NCI-H2107 (cell line): ENCODE measurements around the gene ADAMTS10.
A peak's percentile ranks its signal among the peaks of the same experiment; 100 is the strongest.
"Not testable (repeated sequence)": the region's sequence is repeated elsewhere in the genome, so short reads cannot be mapped to it uniquely, and the experiment has no call there.

Experiments used
- DNase-seq: peaks from one replicate; lab custom pipeline; 2025; lab: John Stamatoyannopoulos, UW

The ADAMTS10 gene

DNA sequence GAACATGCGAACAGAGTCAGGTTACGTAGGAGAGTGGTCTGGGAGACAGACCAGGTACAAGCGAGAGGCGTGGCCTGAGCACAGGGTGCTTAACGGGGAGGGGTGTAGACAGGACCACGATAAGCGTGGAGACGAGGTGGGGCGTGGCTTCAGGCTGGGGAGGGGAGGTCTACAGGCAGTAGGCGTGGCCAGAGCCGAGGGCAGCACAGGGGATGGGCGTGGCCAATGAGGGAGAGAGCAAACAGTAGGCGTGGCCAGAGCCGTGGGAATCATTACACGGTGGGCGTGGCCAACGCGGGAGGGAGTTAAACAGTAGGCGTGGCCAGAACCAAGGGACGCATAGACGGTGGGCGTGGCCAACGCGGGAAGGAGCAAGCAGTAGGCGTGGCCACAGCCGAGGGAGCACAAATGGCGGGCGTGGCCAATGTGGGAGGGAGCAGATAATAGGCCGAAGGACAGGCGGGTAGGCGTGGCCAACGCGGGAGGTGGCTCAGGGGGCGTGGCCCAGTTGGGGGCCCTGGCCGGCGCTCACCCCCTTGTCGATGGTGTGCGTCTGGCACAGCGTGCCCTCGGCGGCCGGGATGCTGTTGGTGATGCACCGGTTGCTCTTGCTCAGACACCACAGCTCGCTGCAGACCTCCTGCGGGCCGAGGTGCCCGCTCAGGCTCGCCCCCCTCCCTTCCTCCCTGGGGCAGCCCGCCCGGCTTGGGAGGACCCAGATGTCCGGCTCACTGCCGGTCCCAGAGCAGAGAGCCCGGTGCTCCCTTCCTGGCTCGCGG is 18.1 kb downstream of the ADAMTS10 start:
- no peak for DNase-seq

DNA sequence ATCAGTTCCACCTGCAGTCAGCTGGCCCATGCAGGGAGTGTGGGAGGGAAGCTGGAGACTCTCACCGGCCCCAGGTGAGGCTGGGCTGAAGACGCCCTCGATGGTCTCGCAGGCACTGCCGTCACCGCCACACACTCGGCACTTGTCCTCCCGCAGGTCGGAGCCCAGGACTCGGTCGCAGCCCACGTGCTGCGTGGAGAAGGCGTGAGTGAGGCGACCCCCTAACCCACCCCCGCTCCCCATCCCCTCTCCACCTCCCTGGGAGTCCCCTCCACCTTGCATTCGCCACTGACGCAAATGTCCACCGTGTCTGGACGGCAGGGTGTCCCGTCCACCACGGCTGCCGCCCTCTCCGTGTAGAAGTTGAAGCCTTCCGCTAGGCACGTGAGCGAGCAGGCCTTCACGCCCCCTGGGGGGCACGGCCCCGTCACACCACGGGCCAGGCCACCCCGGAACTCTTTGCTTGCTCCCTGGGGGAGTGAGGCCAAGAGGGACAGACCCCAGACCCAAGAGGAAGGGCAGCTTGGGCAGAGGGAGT is 21.3 kb downstream of the ADAMTS10 start:
- no peak for DNase-seq

DNA sequence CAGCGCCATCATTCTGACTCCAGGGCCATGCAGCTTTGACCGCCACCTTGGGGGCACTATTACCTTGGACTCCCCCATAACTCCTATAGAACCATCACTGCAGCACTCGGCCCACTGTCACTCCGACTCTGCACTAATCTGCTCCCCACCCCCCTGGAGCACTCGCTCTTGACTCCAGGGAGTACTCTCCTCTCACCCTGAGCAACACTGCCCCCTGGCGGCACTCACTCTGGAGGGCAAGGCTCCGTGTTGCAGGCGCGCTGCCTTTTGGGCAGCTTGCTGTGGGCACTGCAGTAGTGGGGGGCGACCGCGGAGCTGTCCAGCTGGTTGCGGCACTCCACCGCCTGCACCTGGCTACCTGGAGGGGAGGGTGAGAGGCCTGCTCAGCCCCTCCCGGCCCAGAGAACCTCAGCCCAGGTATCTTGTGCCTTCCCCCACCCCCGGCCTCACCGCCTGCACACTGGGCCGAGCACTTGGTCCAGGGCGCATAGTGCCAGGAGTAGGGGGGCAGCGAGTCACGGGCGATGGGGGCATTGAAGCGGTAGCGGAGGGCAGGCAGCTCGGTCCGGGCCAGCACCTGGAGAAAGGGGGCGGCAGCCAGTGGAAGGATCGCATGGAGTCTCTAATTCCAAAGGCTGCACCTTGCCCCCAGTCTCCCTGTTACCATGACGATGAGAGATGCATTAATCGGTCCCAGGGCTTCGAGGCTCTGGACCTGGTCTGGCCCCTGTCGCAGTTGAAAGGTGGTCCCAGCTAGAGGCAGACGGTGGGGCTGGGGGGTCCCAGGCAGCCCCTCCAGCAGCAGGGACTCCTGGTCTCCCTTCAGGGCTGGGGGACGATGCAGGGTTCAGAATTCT is 24.4 kb downstream of the ADAMTS10 start:
- DNase-seq: peak; percentile 1

DNA sequence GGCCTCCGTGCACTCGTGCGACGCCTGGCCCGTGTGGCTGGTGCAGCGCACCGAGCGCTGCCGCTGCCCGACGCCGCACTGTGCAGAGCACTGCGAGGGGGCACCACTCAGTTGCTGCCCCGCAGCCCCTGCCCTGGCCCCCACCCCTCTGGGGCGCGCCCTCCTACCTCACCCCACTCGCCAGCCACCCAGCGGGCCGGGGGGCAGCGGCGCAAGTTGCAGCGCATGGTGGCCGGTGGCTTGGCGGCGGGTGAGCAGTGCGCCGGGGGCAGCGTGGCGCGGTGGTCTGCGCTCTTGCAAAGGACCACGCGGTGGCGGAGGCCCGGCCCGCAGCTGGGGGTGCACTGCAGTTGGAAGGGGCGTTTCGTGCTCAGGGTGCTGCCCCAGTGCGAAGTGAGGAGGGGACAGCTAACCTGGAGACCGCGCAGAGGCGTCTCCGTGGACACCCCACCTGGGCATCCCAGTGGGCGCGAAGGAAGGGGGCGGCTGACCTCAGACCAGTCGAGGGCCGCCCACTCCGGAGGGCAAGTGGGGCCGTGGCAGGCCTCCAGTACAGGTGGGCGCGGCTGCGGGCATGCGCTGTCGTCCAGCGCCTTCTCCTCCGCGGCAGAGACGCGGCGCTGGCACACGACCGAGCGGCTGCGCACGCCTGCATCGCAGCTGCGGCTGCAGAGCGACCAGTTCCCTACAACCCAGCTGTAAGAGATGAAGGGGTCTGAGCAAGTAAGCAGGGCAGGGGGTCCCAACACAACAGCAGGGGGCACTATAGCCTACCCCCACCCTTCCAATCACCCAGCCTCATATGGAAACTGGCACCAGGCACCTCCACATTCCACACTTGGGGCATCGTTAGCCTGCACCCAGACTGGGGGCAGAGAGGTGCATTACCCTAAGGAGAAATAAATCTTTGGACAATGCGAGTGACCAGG is 25.3 kb downstream of the ADAMTS10 start:
- no peak for DNase-seq

DNA sequence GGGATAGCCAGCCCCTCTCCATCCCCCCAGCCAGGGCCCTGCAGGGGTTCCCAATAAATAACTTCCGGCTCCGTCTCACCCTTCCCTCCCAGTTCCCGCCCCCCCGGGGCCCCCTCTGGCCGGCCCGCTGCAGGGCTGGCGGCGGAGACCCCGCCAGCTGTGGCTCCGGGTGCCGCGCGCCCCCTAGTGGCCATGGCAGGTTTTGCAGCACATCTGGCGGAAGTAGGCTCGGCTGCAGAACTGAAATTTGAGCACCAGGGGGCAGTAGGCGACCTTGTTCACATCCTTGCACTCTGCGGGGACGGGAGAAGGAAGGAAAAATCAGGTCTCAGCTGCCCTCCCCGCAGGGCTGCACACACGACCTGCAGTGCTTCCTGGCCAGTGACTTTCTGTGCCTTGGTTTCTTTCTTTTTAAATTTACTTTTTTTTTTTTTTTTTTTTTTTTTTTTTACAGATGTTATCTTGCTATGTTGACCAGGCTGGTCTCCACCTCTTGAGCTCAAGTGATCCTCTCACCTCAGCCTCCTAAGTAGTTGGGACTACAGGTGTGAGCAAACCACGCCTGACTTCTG is 29.7 kb downstream of the ADAMTS10 start:
- peak; percentile 53 for DNase-seq

DNA sequence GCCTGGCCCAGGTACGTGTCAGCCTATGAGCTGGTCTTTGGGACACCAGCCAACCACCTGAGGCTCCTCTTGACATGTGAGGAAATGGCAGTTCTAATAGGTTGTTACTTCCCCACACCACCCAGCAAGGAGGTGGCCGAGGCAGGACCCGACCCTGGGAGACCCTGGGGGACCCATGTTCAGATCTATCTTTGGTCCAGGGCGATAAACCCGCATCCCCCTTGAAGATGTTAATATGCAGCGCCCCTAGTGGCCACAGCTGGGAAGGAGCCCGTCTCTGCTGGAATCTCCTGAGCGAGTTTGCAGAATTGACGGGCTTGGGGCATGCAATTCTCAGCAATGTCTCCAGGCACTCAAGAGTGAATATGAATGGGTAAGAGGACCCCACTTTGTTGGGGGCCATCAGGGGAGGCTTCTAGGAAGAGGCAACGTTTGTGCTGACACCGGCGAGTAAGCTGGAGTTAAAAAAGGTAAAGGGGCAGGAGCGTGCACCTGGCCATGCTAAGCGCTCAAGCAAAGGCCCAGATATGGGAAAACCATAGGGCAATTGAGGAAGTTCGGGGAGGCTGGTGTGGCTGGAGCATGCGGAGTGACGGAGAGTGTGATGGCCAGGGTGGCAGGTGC is 31.8 kb downstream of the ADAMTS10 start:
- peak; percentile 47 for DNase-seq

DNA sequence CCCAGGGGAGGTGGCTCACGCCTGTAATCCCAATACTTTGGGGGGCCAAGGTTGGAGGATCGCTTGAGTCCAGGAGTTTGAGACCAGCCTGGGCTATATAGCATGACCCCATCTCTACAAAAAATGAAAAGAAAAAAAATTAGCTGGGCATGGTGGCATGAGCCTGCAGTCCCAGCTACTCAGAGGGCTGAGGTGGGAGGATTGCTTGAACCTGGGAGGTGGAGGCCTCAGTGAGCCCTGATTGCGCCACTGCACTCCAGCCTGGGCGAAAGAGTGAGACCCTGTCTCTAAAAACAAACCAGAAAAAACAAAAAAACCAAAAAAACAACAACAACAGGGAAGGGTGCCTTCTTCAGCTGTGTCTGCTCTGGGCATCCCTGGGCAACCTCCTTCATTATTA is 32.8 kb downstream of the ADAMTS10 start:
- no peak for DNase-seq

DNA sequence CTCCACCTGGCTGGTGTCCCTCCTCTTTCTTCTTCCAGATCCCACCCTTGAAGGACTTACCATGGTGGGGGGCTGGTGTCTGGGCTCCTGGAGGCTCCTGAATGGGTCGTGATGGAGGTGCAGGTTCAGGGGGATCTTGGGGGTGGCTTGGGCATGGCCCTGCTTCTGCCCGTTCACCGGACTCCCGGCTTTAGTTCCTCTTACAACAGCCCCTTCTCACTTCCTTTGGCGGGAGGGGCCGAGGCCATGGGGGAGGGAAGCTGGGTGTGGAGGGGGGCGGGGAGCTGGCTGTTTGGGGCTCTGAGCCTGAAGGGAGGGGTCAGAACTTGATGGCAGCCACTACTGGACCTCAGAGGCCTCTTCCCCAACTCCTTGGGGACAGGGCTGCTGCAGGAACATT is 33.3 kb downstream of the ADAMTS10 start, which contains the start of gene MYO1F:
Gene MYO1F, minus strand, starts transcription at position 196 of the 400 bp plus-strand sequence. Its CDS starts 133 bp downstream, at position 63.
- DNase-seq: no peak

DNA sequence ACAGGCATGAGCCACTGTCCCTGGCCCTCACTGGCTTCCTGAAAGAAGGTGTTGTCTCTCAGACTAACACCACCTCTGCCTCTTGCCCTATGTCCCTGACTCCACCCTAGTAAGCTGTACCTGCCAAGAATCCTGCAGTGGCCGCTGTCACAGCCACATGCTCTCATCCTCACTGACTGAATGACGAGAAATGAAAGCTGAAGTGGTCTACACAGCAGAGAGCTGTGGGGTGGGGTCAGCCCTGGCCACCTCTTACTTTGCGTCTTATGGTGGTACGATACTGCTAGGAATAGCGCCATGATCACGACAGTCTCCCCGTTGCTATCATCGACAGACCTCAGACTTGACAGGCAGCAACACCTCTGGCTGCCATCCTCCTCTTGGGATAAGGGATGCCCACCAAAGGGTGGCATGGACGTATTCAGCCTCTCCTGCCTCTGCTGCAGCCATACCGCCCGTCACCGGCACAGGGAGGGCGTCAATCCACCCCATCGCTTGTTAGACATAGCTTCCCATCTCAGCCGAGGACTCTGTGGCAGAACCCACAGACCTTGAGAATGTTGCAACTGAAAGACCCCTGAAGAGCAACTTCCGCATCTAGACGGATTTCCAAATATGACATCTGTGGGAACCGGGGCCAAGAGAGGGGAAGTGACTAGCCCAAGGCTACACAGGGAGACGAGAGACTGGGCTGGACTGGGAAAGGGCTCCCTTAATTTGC is 34.1 kb downstream of the ADAMTS10 start:
- DNase-seq: no peak

DNA sequence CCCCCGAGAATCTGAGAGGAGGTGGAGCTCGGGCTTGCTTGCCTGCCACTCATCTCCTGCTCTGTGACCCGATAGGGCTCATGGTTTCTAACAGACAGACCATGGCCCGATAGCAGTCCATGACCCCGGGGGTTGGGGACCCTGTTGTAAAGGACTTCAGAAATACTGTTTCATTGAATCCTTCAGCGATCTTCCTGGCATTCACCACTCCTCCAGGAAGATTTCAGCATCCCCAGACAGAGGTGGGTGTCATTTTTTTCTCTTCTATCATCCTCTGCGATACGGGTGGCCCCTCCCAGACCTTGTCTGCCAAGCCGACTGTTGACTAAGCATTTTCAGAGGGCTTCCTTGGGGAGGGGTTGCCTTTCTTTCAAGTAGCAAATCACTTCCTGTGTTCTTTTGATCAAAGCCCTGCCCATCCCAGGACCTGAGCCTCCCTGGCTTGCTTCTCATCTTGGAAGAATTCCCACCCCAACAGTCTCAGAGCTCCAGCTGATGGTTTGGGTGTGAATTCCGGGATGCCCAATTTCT is 35.0 kb downstream of the ADAMTS10 start:
- no peak for DNase-seq

DNA sequence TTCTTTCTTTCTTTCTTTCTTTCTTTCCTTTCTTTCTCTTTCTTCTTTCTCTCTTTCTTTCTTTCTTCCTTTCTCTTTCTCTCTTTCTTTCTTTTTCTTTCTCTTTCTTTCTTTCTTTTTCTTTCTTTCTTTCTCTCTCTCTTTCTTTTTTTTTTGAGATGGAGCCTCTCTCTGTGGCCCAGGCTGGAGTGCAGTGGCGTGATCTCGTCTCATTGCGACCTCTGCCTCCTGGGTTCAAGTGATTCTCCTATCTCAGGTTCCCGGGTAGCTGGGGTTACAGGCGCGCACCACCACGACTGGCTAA is 35.9 kb downstream of the ADAMTS10 start:
- DNase-seq: not testable (repeated sequence)

DNA sequence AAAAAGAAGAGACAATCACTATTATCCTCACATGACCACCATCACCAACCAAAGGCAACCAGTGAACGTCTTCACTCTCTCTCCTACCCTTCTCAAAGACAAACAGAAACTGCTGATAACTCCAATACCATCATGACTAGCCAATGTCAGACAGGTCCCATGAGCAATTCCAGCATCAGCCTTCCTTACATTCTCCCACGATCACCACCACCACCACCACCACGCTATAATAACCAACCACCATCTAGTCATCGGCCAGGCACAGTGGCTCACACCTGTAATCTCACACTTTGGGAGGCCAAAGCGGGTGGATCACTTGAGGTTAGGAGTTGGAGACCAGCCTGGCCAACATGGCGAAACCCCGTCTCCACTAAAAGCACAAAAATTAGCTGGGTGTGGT is 37.2 kb downstream of the ADAMTS10 start:
- DNase-seq: no peak

DNA sequence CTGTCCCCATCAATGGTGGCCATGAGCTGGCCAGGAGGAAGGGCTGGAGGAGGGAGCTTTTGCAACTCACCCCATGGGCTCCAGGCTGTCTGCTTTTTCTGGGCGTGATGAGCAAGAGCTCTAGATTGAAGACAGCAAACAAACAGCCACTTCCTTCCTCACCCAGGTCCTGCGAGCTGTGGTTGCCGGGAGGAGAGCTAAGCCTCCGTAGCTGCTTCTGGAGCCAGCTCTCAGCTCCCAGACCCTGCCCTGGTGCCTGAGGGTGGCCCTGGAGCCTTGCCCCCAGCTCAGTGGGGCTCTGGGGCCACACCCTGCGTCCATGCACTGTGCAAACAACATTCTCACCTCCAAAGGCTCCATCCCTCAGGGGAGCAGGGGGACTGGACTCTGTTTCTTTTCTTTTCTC is 39.5 kb downstream of the ADAMTS10 start:
- DNase-seq: no peak

DNA sequence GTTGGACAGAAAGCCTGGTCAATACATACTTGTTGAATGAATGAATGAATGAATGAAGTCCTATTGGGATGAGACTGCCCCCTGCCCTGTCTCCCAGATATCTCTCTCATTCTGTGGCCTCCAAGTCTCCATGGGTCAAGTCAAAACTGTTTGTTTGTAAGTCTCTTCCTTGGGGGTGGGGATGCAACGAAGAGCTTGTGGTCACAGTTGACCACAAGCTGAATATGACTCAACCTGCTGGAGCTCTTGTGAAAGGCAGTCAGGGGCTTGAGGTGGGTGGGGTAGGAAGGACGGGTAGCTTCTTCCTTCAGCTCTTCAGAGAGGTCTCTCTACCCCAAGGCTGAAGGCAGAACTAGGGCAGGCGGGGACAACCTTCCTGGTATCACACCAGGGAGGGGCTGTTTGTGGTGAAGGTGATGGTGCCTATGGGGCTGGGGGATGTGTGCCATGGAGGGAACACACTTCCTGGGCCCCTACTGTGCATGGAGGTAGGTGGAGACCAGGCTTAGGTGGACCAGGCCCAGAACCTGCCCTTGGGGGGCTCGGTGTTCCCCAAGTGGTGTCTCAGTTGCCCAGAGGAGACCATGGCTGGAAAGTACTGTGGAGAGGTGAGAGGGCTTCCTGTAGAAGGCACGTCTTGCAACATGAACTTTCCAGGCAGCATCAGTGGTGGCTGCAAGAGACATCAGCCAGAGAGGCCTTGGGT is 41.3 kb downstream of the ADAMTS10 start:
- no peak for DNase-seq

DNA sequence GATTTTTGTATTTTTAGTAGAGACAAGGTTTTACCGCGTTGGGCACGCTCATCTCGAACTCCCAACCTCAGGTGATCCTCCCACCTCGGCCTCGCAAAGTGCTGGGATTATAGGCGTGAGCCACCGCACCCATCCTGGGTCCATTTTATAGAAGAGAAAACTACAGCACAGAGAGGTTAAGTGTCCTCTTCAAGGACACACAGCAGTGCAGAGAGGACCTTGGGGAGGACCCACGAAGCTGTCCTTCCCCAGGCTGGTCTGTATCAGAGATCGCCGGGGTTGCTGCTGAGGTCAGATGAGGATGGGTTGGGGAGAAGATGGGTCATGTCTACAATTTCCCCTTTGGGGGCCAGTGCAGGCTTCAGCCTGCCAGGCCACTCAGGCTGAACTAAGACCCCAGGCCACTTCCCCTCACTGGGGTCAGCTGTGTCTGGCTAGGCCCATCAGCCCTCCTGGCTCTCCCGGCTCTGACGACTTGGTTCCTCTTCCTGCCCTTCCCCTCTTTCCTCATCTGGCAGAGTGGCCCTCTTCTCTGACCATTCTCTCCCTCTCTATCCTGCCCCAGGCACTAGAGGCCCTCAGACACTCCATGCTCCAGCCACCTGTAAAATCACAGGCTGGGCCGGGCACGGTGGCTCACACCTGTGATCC is 42.9 kb downstream of the ADAMTS10 start:
- DNase-seq: no peak

DNA sequence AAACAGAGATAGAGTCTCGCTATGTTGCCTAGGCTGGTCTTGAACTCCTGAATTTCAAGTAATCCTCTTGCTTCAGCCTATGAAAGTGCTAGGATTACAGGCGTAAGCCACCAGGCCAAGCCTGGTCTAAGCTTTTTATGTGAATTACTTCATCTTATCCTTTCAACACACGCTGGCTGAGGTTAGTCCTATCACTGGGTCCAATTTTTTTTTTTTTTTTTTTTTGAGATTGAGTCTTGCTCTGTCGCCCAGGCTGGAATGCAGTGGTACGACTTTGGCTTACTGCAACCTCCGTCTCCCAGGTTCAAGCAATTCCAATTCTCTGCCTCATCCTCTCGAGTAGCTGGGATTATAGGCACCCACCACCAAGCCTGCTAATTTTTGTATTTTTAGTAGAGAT is 43.7 kb downstream of the ADAMTS10 start:
- DNase-seq: no peak

DNA sequence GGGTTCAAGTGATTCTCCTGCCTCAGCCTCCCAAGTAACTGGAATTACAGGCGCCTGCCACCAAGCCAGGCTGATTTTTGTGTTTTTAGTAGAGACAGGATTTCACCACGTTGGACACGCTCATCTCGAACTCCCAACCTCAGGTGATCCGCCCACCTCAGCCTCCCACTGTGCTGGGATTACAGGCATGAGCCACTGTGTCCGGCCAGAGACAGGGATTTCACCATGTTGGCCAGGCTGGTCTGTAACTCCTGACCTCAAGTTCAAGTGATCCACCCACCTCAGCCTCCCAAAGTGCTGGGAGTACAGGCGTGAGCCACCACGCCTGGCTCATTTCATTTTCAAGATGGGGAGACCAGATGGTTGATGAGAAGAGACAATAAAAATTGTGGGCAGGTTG is 45.6 kb downstream of the ADAMTS10 start:
- DNase-seq: not testable (repeated sequence)

DNA sequence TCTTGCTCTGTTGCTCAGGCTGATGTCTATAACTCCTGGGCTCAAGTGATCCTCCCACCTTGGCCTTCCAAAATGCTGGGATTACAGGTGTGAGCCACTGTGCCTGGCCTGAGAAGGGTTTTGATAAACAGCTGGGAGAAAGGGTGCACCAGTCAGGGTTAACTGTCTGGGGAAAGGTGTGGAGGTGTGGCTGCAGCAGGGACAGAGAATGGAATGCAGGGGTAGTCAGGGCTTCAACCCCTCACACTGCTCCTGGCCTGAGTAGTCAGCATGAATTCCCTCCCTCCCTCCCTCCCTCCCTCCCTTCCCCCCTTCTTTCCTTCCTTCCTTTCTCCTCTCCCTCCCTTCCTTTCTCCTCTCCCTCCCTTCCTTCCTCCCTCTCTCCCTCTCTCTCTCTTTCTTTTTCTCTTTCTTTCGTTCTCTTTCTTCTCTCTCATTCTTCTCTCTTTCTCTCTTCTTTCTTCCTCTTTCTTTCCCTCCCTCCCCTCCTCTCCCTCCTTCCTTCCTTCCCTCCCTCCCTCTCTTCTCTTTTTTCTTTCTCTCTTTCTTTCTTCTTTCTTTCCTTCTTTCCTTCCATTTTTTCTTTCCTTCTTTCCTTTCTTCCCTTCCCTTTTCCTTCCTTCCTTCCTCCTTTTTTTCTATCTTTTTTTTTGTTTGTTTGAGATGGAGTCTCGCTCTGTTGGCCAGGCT is 49.3 kb downstream of the ADAMTS10 start:
- DNase-seq: no peak
